Left cardiac atrium (tissue), 4 donors: ENCODE results near the gene MED25. TPM values are rescaled to one million over a fixed set of nuclear protein-coding genes. Genes with fewer than 3 reads are reported as not detected.
"Not testable (repeated sequence)": the region's sequence is repeated elsewhere in the genome, so short reads cannot be mapped to it uniquely, and the experiment has no call there.

Source experiments
- ATAC-seq, 2 donors: fragments of 200-7000 bp; cut with Tn5 transposase; one replicate each; pipeline ENCODE4 v1.9.1; 2020; ENCODE audit warnings: mild to moderate bottlenecking in 2 of 2, moderate library complexity in 2 of 2
- DNase-seq: peaks from one replicate; pipeline ENCODE4 v3.0.0-alpha.2; 2020
- intact Hi-C, 2 donors: fragments of 100-400 bp; cut with DNase I; formaldehyde crosslinking; loops; one replicate each; pipeline versions ENCODE4 v1.14.1 to v1.15.1; 2022 to 2023
- total RNA-seq, 2 donors: library from RNA; stranded (reverse); fragmentation: NEBNext Ultra II Directional; extraction: Animal tissue kit (Norgen Biotek cat#: 25700); gene quantifications; one replicate each; pipeline ENCODE4 v1.2.1, GENCODE V29; 2021
- donor health status: DM: no; HTN: yes; CAD: no.
- donor health status: DM: no; HTN: yes; CAD: no; lungs with severe emphysema.
- donor health status: DM: yes; HTN: yes; CAD: no.
- donor health status: Dilated cardiomyopathy.

Gene MED25
- total RNA-seq, 2 donors from 2014 or later = 48.7 to 55.6 TPM

- intact Hi-C loops = loop anchor here (5.0 to 10.0 kb wide), 2 partner anchors 42 to 125 kb away; partner anchors contain the start of genes ADM5 (in 1 of the 2) and AP2A1 (in 1 of the 2)
- DNase-seq = peak; percentile 72
- ATAC-seq = peak; percentile 38 to 45
Measured at GRCh38 chr19:49809160-49809940, 8.7 kb upstream of the MED25 start.

GRCh38 chr19:49809941-49810389 is 8.1 kb upstream of the MED25 start:
- DNase-seq = no peak
- ATAC-seq = no peak
- intact Hi-C loops = loop anchor here (5.0 to 10.0 kb wide), 4 partner anchors 43 to 128 kb away; partner anchors contain the start of genes ADM5 (in 1 of the 2), AP2A1 (in 1 of the 2) and PNKP (in 1 of the 2)

- intact Hi-C loops = loop anchor here (5.0 to 10.0 kb wide), 2 partner anchors 53 to 129 kb away; partner anchors contain the start of gene PNKP (in 1 of the 2)
- DNase-seq (no peak), ATAC-seq (no peak)
Measured at GRCh38 chr19:49811328-49811727, 6.8 kb upstream of the MED25 start.

GRCh38 chr19:49812452-49812996 is 5.6 kb upstream of the MED25 start:
- intact Hi-C loops = loop anchor here (5.0 to 10.0 kb wide), 2 partner anchors 52 to 130 kb away; partner anchors contain the start of gene PNKP (in 1 of the 2)
- no peak for ATAC-seq
- DNase-seq = no peak

- intact Hi-C loops = loop anchor here (5.0 to 10.0 kb wide), 2 partner anchors 52 to 131 kb away; partner anchors contain the start of gene PNKP (in 1 of the 2)
- ATAC-seq (peak; percentile 76 to 82), DNase-seq (peak; percentile 98)
Measured at GRCh38 chr19:49812997-49813861, 4.9 kb upstream of the MED25 start, which contains the start of gene FUZ. FUZ (minus strand) TSS chr19:49813292; CDS start chr19:49813106, 186 bp downstream.

- ATAC-seq (no peak), DNase-seq (no peak)
- intact Hi-C loops = loop anchor here (5.0 to 10.0 kb wide), 2 partner anchors 51 to 132 kb away; partner anchors contain the start of gene PNKP (in 1 of the 2)
Measured at GRCh38 chr19:49814010-49814409, 4.1 kb upstream of the MED25 start.

GRCh38 chr19:49816590-49816989 is 1.5 kb upstream of the MED25 start:
- DNase-seq = no peak
- intact Hi-C loops = loop anchor here (5.0 to 10.0 kb wide), 3 partner anchors 36 to 56 kb away; partner anchors contain the start of genes PNKP (in 1 of the 2) and PTOV1 (in 1 of the 2)
- ATAC-seq = no peak

GRCh38 chr19:49818649-49819370 is 721 bp downstream of the MED25 start:
- intact Hi-C loops = loop anchor here (5.0 to 10.0 kb wide), 3 partner anchors 33 to 53 kb away; partner anchors contain the start of genes PNKP (in 1 of the 2) and PTOV1 (in 1 of the 2)

GRCh38 chr19:49819452-49820115 is 1.5 kb downstream of the MED25 start:
- not testable (repeated sequence) for DNase-seq, ATAC-seq
- intact Hi-C loops = loop anchor here (5.0 to 10.0 kb wide), 3 partner anchors 33 to 53 kb away; partner anchors contain the start of genes PNKP (in 1 of the 2) and PTOV1 (in 1 of the 2)

More at GRCh38 chr19:49818649-49819370, 721 bp downstream of the MED25 start:
- no peak for DNase-seq
- no peak for ATAC-seq

GRCh38 chr19:49820125-49820524 is 2.0 kb downstream of the MED25 start:
- DNase-seq = no peak
- intact Hi-C loops = no loop called here
- ATAC-seq = no peak

GRCh38 chr19:49823472-49823871 is 5.4 kb downstream of the MED25 start:
- intact Hi-C loops = no loop called here
- DNase-seq (no peak), ATAC-seq (no peak)

- intact Hi-C loops = no loop called here
Measured at GRCh38 chr19:49824662-49825061, 6.6 kb downstream of the MED25 start.

GRCh38 chr19:49827034-49827433 is 8.9 kb downstream of the MED25 start:
- ATAC-seq (no peak), DNase-seq (no peak)
- intact Hi-C loops = no loop called here

More at GRCh38 chr19:49824662-49825061, 6.6 kb downstream of the MED25 start:
- DNase-seq = no peak
- no peak for ATAC-seq

GRCh38 chr19:49829200-49829599 is 11.1 kb downstream of the MED25 start:
- DNase-seq = no peak
- intact Hi-C loops = no loop called here
- no peak for ATAC-seq

- ATAC-seq = no peak
- no peak for DNase-seq
- intact Hi-C loops = no loop called here
Measured at GRCh38 chr19:49829721-49830120, 11.6 kb downstream of the MED25 start.

- intact Hi-C loops = no loop called here
- DNase-seq (no peak), ATAC-seq (no peak)
Measured at GRCh38 chr19:49830766-49831165, 12.7 kb downstream of the MED25 start.

- intact Hi-C loops = no loop called here
- ATAC-seq (no peak), DNase-seq (no peak)
Measured at GRCh38 chr19:49831592-49831991, 13.5 kb downstream of the MED25 start.
